Neuronal stem cell (in vitro differentiated cells): ENCODE results near the gene DIO1.
A peak's percentile ranks its signal among the peaks of the same experiment; 100 is the strongest.

Experiments used
- DNase-seq: peaks from one replicate; pipeline ENCODE4 v3.0.0-alpha.2; 2013; ENCODE audit warnings: low spot score
- H2AFZ ChIP-seq: one replicate; pipeline ENCODE4 v1.6.1; 2013; ENCODE audit warnings: mild to moderate bottlenecking, low read length, inconsistent platforms
- H2AK5ac ChIP-seq: 2 replicates; pipeline ENCODE4 v1.6.1; 2013; ENCODE audit warnings: low read depth, mild to moderate bottlenecking, inconsistent platforms, low read length, moderate library complexity, mixed read lengths
- H2BK120ac ChIP-seq: 2 replicates; pipeline ENCODE4 v1.6.1; 2013; ENCODE audit warnings: low read depth, mild to moderate bottlenecking, inconsistent platforms, low read length, moderate library complexity, mixed read lengths
- H2BK12ac ChIP-seq: one replicate; pipeline ENCODE4 v1.6.1; 2013; ENCODE audit warnings: low read length, inconsistent platforms
- H2BK15ac ChIP-seq: 2 replicates; pipeline ENCODE4 v1.6.1; 2013; ENCODE audit warnings: mild to moderate bottlenecking, low read length, inconsistent platforms, mixed read lengths
- H2BK5ac ChIP-seq: one replicate; pipeline ENCODE4 v1.6.1; 2013; ENCODE audit warnings: inconsistent platforms, mild to moderate bottlenecking, low read length, moderate library complexity
- H3K14ac ChIP-seq: one replicate; pipeline ENCODE4 v1.6.1; 2013; ENCODE audit warnings: low read length, inconsistent platforms
- H3K18ac ChIP-seq: 2 replicates; pipeline ENCODE4 v1.6.1; 2013; ENCODE audit warnings: low read length, inconsistent platforms
- H3K23ac ChIP-seq: 2 replicates; pipeline ENCODE4 v1.6.1; 2013; ENCODE audit warnings: low read depth, mild to moderate bottlenecking, mixed read lengths, low read length, inconsistent platforms; ENCODE audit not compliant: poor library complexity
- H3K27ac ChIP-seq: replicated peaks from 3 replicates; pipeline ENCODE4 v1.5.1; 2013; ENCODE audit warnings: low read length, inconsistent platforms
- H3K27me3 ChIP-seq, 3 experiments: 2 replicates each; pipeline ENCODE4 v1.6.1; 2013; ENCODE audit warnings: low read length in 3 of 3, mild to moderate bottlenecking in 2 of 3, inconsistent platforms in 1 of 3, low read depth in 1 of 3, mixed read lengths in 1 of 3, moderate library complexity in 1 of 3; ENCODE audit not compliant: control insufficient read depth in 3 of 3, insufficient read depth in 3 of 3
- H3K36me3 ChIP-seq, 2 donors: replicated peaks in 1 of 2; 2 replicates each; pipeline ENCODE4 v1.6.1; 2013; ENCODE audit warnings: low read length in 2 of 2; ENCODE audit not compliant: control insufficient read depth in 2 of 2, insufficient read depth in 2 of 2
- H3K4ac ChIP-seq: 2 replicates; pipeline ENCODE4 v1.6.1; 2013; ENCODE audit warnings: inconsistent platforms, mild to moderate bottlenecking, low read length, moderate library complexity
- H3K4me1 ChIP-seq, 2 donors: 1 replicate in 1 of 2; 2 replicates in 1 of 2; pipeline ENCODE4 v1.6.1; 2013; ENCODE audit warnings: low read length in 2 of 2, low read depth in 1 of 2; ENCODE audit not compliant: control insufficient read depth in 2 of 2, insufficient read depth in 1 of 2
- H3K4me2 ChIP-seq: one replicate; pipeline ENCODE4 v1.6.1; 2013; ENCODE audit warnings: mild to moderate bottlenecking, low read length, inconsistent platforms; ENCODE audit not compliant: insufficient read depth, poor library complexity, severe bottlenecking
- H3K4me3 ChIP-seq, 2 donors: 2 replicates each; pipeline ENCODE4 v1.5.1; 2013; ENCODE audit warnings: low read length in 2 of 2, mild to moderate bottlenecking in 2 of 2, inconsistent platforms in 1 of 2, moderate library complexity in 1 of 2
- H3K79me1 ChIP-seq: one replicate; pipeline ENCODE4 v1.6.1; 2013; ENCODE audit warnings: low read depth, mild to moderate bottlenecking, inconsistent platforms, low read length, moderate library complexity
- H3K9ac ChIP-seq: one replicate; pipeline ENCODE4 v1.6.1; 2013; ENCODE audit warnings: mild to moderate bottlenecking, low read depth, low read length, inconsistent platforms; ENCODE audit not compliant: poor library complexity
- H3K9me3 ChIP-seq, 2 donors: replicated peaks in 1 of 2; 2 replicates each; pipeline versions ENCODE3 to v1.6.1; 2013; ENCODE audit warnings: low read length in 2 of 2, mild to moderate bottlenecking in 2 of 2, inconsistent platforms in 1 of 2, low read depth in 1 of 2, mixed read lengths in 1 of 2, moderate library complexity in 1 of 2; ENCODE audit not compliant: control insufficient read depth in 2 of 2, insufficient read depth in 1 of 2
- H4K8ac ChIP-seq: one replicate; pipeline ENCODE4 v1.6.1; 2013; ENCODE audit warnings: low read depth, mild to moderate bottlenecking, inconsistent platforms, low read length, moderate library complexity
- H4K91ac ChIP-seq: one replicate; pipeline ENCODE4 v1.6.1; 2013; ENCODE audit warnings: low read length, low read depth, mild to moderate bottlenecking, inconsistent platforms; ENCODE audit not compliant: poor library complexity
- WGBS, 2 donors: extraction: QIAGEN DNeasy Blood & Tissue Kit; methylation state at CpG; one replicate each; pipeline ENCODE4 v1.1.7; 2013; ENCODE audit warnings: missing lambda C conversion rate in 2 of 2, mixed read lengths in 1 of 2; ENCODE audit not compliant: insufficient read length in 2 of 2, insufficient replicate concordance in 1 of 2; ENCODE audit errors: extremely low coverage in 2 of 2; 5-methylcytosine and 5-hydroxymethylcytosine counted together

The DIO1 gene

DNA sequence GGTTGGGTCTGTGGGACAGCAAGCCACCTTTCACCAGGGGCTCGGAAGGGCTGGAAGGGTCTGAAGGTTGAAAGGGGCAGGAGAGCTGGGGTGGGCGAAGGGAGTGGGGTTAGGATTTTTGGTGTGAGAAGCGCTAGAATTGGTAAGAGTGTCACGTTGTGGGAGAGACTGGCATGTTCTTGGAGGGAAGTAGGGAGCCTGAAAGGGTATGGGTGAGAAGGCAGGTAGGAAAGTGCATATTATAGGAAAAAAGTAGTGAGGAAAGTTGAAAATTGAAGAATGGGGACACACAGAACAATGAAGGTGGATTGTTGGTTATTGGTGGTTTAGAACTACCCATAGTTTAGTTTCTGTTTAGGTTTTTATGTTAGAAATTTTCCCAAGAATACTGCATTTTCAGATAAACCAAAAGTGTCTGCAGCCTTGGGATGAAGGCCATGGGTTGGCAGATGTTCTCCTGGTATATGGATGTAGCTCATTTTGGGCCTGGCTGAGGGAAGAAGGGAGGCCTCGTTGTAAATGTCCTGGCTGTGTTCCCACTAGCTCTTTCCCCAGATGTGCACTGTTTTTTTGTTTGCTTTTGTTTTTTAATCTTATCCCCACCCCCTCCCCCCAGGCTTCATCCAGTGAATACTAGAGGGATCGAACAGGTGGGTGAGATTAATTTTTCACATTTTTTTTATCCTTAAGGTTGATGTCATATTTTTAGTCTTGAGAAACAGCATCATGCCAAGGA lies 53.4 kb downstream of the DIO1 start:
- no peak overlapping the region for H3K4ac ChIP-seq
- 100% methylated on average over 1 of the region's 6 CpGs; no CpG with 5 or more reads in 1 of the 2 donors for WGBS, 2 donors
- no peak overlapping the region for H2BK120ac ChIP-seq
- H3K9me3 ChIP-seq, result no peaks in the 10 kb centered on the region
- H3K9ac ChIP-seq, result peak overlapping the region; percentile 90
- H3K27me3 ChIP-seq, result no peaks in the 10 kb centered on the region
- no peak overlapping the region for H3K27ac ChIP-seq
- peak overlapping the region; percentile 82 for H3K4me2 ChIP-seq
- H3K23ac ChIP-seq, result peak overlapping the region; percentile 94
- H2BK15ac ChIP-seq, result no peak overlapping the region
- H3K36me3 ChIP-seq, result peaks cover 7 to 29% of the 10 kb centered on the region in 2 donors
- H4K8ac ChIP-seq, result no peak overlapping the region
- H3K4me1 ChIP-seq, result peaks cover 4 to 11% of the 10 kb centered on the region in 2 donors
- H3K4me3 ChIP-seq, result peak overlapping the region; percentile 93 to 97
- H3K14ac ChIP-seq, result no peak overlapping the region
- no peak overlapping the region for H4K91ac ChIP-seq
- H2BK5ac ChIP-seq, result no peak overlapping the region
- H3K18ac ChIP-seq, result no peak overlapping the region
- peak overlapping the region; percentile 98 for H2AFZ ChIP-seq
- peaks cover 7% of the 10 kb centered on the region for H3K79me1 ChIP-seq
- H2BK12ac ChIP-seq, result no peak overlapping the region
- DNase-seq, result no peak
- H2AK5ac ChIP-seq, result peak overlapping the region; percentile 51

DNA sequence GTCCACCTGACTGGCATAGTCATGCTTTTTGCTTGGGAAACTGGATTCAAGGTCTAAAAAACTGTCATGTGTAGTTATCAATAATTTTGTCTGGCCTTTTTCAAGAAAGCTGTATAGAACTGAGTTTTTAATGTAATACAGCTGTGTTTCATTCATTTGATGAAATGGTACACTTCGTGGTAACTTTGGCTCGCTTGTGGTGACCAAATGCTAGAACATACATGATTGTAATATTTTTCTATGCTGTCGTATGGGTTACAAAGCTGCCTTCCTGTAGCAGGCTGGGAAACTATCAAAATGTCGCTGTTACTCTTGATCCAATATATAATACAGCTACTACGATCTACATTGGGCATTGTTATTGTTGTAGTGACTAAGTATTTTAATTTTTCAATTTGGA lies 54.3 kb downstream of the DIO1 start:
- Histone ChIP-seq H3K18ac (no peak overlapping the region), H3K79me1 (peaks cover 7% of the 10 kb centered on the region)
- no CpG with 5 or more reads among the region's 5 CpGs for WGBS, 2 donors

GRCh38 chr1:53949023-53949990 lies 55.3 kb downstream of the DIO1 start:
- H3K36me3 ChIP-seq, result peaks cover 11 to 44% of the 10 kb centered on the region in 2 donors

More for the DNA sequence above, 54.3 kb downstream of the DIO1 start:
- no peak overlapping the region for H2BK5ac ChIP-seq
- H3K4me1 ChIP-seq, result peaks cover 4 to 7% of the 10 kb centered on the region in 2 donors
- H3K4ac ChIP-seq, result no peak overlapping the region
- no peaks in the 10 kb centered on the region for H3K27me3 ChIP-seq
- no peak overlapping the region for H3K4me3 ChIP-seq
- no peak overlapping the region for H3K14ac ChIP-seq
- H4K91ac ChIP-seq, result no peak overlapping the region
- H3K9ac ChIP-seq, result no peak overlapping the region
- no peak overlapping the region for H2AFZ ChIP-seq
- no peak overlapping the region for H3K23ac ChIP-seq
- H3K27ac ChIP-seq, result no peak overlapping the region
- no peak overlapping the region for H2AK5ac ChIP-seq
- no peaks in the 10 kb centered on the region for H3K9me3 ChIP-seq
- DNase-seq, result no peak
- peaks cover 8 to 39% of the 10 kb centered on the region in 2 donors for H3K36me3 ChIP-seq
- no peak overlapping the region for H2BK12ac ChIP-seq
- no peak overlapping the region for H2BK120ac ChIP-seq
- H3K4me2 ChIP-seq, result no peak overlapping the region
- no peak overlapping the region for H4K8ac ChIP-seq
- no peak overlapping the region for H2BK15ac ChIP-seq

GRCh38 chr1:53951697-53952096 lies 57.7 kb downstream of the DIO1 start:
- Histone ChIP-seq H3K18ac (no peak overlapping the region), H3K9me3 (no peaks in the 10 kb centered on the region), H3K14ac (no peak overlapping the region), H4K8ac (no peak overlapping the region), H3K4me1 (peaks cover 2 to 6% of the 10 kb centered on the region in 2 donors), H2AFZ (no peak overlapping the region), H3K4me2 (no peak overlapping the region), H3K79me1 (peaks cover 2% of the 10 kb centered on the region), H2BK15ac (no peak overlapping the region), H2BK5ac (no peak overlapping the region), H3K4me3 (no peak overlapping the region), H3K9ac (no peak overlapping the region), H2AK5ac (no peak overlapping the region), H2BK12ac (no peak overlapping the region), H3K36me3 (peaks cover 16 to 63% of the 10 kb centered on the region in 2 donors), H3K23ac (no peak overlapping the region), H3K27me3 (no peaks in the 10 kb centered on the region), H3K27ac (no peak overlapping the region), H3K4ac (no peak overlapping the region), H4K91ac (no peak overlapping the region), H2BK120ac (no peak overlapping the region)
- no peak for DNase-seq
- no CpG with 5 or more reads among the region's 5 CpGs for WGBS, 2 donors

More at GRCh38 chr1:53949023-53949990, 55.3 kb downstream of the DIO1 start:
- H3K27ac ChIP-seq, result no peak overlapping the region
- H2BK15ac ChIP-seq, result no peak overlapping the region
- H2BK12ac ChIP-seq, result no peak overlapping the region
- no peak overlapping the region for H2BK120ac ChIP-seq
- WGBS, 2 donors, result no CpG with 5 or more reads among the region's 4 CpGs
- H3K79me1 ChIP-seq, result peaks cover 7% of the 10 kb centered on the region
- no peak overlapping the region for H2AFZ ChIP-seq
- H3K9me3 ChIP-seq, result no peaks in the 10 kb centered on the region
- no peak overlapping the region for H2BK5ac ChIP-seq
- DNase-seq, result peak; percentile 39
- no peak overlapping the region for H3K23ac ChIP-seq
- no peak overlapping the region for H3K4ac ChIP-seq
- H3K4me2 ChIP-seq, result no peak overlapping the region
- no peak overlapping the region for H2AK5ac ChIP-seq
- H3K27me3 ChIP-seq, result no peaks in the 10 kb centered on the region
- H3K4me1 ChIP-seq, result peaks cover 4 to 7% of the 10 kb centered on the region in 2 donors
- H3K4me3 ChIP-seq, result no peak overlapping the region
- H3K9ac ChIP-seq, result no peak overlapping the region
- H4K91ac ChIP-seq, result no peak overlapping the region
- no peak overlapping the region for H4K8ac ChIP-seq
- no peak overlapping the region for H3K14ac ChIP-seq
- no peak overlapping the region for H3K18ac ChIP-seq
